ENCODE measurements around the gene CLIC5. TPM values are rescaled to one million over a fixed set of nuclear protein-coding genes. Genes with fewer than 3 reads are reported as not detected.

Gene CLIC5
- total and polyA plus RNA-seq, 12 donors: 0.94 to 5.6 (median 1.6) TPM

- Histone ChIP-seq H3K9me3 (replicated peaks in 1 of 3) (no peaks in the 10 kb centered on the region), H3K36me3 (replicated peaks in 1 of 2) (no peaks in the 10 kb centered on the region), H3K4me3 (no peak overlapping the region), H3K4me1 (replicated peaks in 1 of 2) (no peaks in the 10 kb centered on the region), H3K27me3 (no peaks in the 10 kb centered on the region), H3K27ac (no peak overlapping the region)
- intact Hi-C loops (cut with DNase I): no loop called here
- DNase-seq: no peak
- TF ChIP-seq CTCF (IDR thresholded peaks at IDR 0.05) (no peak), POLR2A (IDR thresholded peaks at IDR 0.05) (no peak)
- 77 to 85% (median 78%) methylated on average over 5 of the region's 5 CpGs for WGBS, 4 donors
Measured at GRCh38 chr6:45920819-45921511, 94.7 kb downstream of the CLIC5 start.

- Histone ChIP-seq H3K27ac (no peak overlapping the region), H3K4me1 (replicated peaks in 1 of 2) (no peaks in the 10 kb centered on the region), H3K27me3 (no peaks in the 10 kb centered on the region), H3K36me3 (replicated peaks in 1 of 2) (no peaks in the 10 kb centered on the region), H3K9me3 (replicated peaks in 1 of 3) (no peaks in the 10 kb centered on the region), H3K4me3 (no peak overlapping the region)
- intact Hi-C loops (cut with DNase I): no loop called here
- WGBS, 4 donors: 91 to 95% (median 92%) methylated on average over 2 of the region's 2 CpGs
- no peak for DNase-seq
- TF ChIP-seq POLR2A (IDR thresholded peaks at IDR 0.05): no peak
- TF ChIP-seq CTCF (IDR thresholded peaks at IDR 0.05): no peak
Measured at GRCh38 chr6:45917439-45917838, 98.2 kb downstream of the CLIC5 start.

- H3K36me3 ChIP-seq (replicated peaks in 1 of 2): no peaks in the 10 kb centered on the region
- H3K27me3 ChIP-seq: no peaks in the 10 kb centered on the region
- no peak overlapping the region for H3K27ac ChIP-seq
- H3K4me1 ChIP-seq (replicated peaks in 1 of 2): no peaks in the 10 kb centered on the region
- DNase-seq: no peak
- no peaks in the 10 kb centered on the region for H3K9me3 ChIP-seq (replicated peaks in 1 of 3)
- no peak for TF ChIP-seq POLR2A (IDR thresholded peaks at IDR 0.05)
- TF ChIP-seq CTCF (IDR thresholded peaks at IDR 0.05): no peak
- 86 to 95% (median 91%) methylated on average over 5 of the region's 5 CpGs for WGBS, 4 donors
- H3K4me3 ChIP-seq: no peak overlapping the region
- intact Hi-C loops (cut with DNase I): no loop called here
Measured at GRCh38 chr6:45916692-45917091, 99.0 kb downstream of the CLIC5 start.

GRCh38 chr6:45915780-45916468 lies 99.7 kb downstream of the CLIC5 start:
- intact Hi-C loops (cut with DNase I): no loop called here
- Histone ChIP-seq H3K4me3 (no peak overlapping the region), H3K36me3 (replicated peaks in 1 of 2) (no peaks in the 10 kb centered on the region), H3K9me3 (replicated peaks in 1 of 3) (no peaks in the 10 kb centered on the region), H3K27me3 (no peaks in the 10 kb centered on the region), H3K4me1 (replicated peaks in 1 of 2) (no peaks in the 10 kb centered on the region), H3K27ac (no peak overlapping the region)
- WGBS, 4 donors: 90 to 98% (median 92%) methylated on average over 3 of the region's 3 CpGs
- no peak for DNase-seq
- TF ChIP-seq CTCF (IDR thresholded peaks at IDR 0.05) (no peak), POLR2A (IDR thresholded peaks at IDR 0.05) (no peak)

All from adrenal gland (tissue), 12 donors.